Hypothalamus (tissue), 51 donors: Measurements from ENCODE around the gene SLC29A2.

ENCODE experiments used
- DNase-seq, 51 donors: peaks; one replicate each; lab custom pipeline; 2025; lab: John Stamatoyannopoulos, UW

SLC29A2 gene, protein sequence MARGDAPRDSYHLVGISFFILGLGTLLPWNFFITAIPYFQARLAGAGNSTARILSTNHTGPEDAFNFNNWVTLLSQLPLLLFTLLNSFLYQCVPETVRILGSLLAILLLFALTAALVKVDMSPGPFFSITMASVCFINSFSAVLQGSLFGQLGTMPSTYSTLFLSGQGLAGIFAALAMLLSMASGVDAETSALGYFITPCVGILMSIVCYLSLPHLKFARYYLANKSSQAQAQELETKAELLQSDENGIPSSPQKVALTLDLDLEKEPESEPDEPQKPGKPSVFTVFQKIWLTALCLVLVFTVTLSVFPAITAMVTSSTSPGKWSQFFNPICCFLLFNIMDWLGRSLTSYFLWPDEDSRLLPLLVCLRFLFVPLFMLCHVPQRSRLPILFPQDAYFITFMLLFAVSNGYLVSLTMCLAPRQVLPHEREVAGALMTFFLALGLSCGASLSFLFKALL

DNA sequence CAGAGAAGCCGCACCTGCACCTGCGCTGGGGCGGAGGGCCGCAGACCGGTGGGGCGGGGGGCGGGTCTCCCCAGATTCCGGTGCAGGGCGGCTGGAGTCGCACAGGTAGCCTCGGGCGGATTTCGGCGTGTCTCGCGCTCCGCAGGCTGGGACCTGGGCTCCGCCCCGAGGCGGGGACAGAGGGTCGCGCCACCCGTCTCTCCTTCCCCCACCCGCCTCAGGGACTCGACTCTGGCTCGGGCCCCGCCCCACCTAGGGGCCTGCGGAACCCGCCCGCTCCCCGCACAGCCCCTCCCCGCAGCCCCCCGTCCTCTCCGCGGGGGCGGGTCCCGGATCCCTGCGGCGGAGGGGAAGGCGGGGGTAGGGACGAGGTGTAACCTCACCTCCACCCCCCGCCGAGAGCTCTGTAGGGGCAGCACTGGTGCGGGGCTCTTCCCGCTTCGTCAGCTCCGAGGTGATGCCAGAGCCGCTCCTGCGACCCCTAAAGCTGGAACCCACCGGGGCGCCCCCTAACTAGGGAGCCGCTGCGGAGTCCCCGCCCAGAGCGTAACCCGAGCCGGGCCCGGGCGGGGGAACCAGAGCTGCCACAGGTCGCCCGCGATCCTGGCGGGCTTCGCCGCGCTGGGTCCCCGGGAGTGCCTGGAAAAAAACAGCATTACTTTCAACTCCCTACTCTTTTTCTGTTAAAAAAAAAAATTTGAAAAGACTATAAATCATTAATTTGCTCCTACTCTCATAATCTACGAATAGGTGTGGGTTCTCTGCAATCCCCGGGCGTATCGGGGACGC, at the start of gene SLC29A2:
TSS of gene SLC29A2 (minus strand) at position 134 of the 789 bp plus-strand sequence. CDS start 169 bp downstream, outside the sequence.
- DNase-seq, result peak in 26 of 51 donors; percentile 6 to 70 (median 48)

DNA sequence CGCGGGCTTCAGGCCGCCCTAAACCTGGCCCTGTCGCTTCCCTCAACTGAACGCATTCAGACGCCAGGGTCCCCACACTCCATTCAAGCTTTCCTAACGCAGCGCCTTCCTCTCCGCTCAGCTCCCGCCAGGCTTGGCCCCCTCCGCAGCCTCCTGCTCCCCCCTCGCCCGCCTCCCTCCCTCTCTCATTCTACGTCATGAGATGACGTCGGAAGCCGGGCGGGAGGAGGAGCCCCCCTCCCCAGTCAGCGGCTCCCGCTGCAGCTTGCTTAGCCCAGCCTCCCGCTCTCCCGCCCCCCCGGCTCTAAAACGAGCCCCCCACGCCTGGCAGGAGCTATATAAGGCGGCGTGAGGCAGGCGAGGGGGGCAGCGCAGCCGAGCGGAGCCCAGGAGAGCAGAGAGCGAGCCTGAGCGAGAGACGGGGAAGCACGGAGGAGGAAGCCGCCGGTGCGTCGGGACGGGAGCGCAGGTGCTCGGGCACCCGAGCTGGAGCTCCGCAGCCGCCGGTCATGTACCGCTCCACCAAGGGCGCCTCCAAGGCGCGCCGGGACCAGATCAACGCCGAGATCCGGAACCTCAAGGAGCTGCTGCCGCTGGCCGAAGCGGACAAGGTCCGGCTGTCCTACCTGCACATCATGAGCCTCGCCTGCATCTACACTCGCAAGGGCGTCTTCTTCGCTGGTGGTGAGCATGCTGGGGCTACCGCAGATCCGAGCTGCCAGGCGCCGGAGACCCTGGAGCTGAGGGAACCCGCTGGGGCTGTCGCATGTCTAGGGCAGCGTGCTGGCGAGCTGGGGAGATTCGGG, 49.3 kb upstream of the SLC29A2 start, which contains the start of gene NPAS4:
TSS of gene NPAS4 (plus strand) at position 365 of the 806 bp plus-strand sequence. CDS start at position 510, 145 bp downstream.
- DNase-seq, result peak in 21 of 51 donors; percentile 8 to 71 (median 46)

DNA sequence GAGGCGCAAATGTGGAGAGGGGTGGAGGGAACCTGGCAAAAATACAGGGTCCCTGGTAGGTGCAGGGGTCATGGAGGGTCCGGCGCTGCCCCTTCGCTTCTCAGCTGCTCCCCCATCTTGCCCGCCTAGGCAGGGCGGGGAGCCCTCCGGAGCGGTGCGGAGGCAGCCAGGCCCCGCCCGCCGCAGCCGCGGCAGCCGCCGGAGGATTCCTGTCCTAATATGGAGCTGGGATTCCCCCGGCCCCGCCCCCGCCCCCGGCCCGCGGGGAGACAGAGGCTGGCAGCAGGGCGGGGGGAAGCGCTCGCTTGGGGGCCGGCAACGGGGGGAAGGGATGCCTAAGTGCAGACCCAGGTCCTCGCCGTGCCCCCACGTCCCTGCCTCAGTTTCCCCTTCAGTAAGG, 48.3 kb upstream of the SLC29A2 start:
- peak in 5 of 51 donors; percentile 13 to 46 (median 42) for DNase-seq

DNA sequence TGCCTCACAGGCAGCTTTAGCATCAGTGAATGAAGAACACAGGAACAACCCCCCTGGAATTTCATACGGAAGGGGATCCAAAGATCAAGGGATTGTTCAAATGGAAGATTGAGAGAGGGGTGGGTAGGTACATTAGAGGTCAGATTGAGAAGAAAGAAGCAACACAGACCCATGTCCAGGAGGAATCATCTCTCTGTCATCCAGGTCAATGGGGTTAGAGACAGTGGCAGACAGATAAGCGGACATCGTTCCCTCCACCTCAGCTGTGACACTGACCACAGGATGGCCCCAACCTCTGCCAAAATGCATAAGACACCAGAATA, 47.4 kb upstream of the SLC29A2 start:
- DNase-seq, result no peak

DNA sequence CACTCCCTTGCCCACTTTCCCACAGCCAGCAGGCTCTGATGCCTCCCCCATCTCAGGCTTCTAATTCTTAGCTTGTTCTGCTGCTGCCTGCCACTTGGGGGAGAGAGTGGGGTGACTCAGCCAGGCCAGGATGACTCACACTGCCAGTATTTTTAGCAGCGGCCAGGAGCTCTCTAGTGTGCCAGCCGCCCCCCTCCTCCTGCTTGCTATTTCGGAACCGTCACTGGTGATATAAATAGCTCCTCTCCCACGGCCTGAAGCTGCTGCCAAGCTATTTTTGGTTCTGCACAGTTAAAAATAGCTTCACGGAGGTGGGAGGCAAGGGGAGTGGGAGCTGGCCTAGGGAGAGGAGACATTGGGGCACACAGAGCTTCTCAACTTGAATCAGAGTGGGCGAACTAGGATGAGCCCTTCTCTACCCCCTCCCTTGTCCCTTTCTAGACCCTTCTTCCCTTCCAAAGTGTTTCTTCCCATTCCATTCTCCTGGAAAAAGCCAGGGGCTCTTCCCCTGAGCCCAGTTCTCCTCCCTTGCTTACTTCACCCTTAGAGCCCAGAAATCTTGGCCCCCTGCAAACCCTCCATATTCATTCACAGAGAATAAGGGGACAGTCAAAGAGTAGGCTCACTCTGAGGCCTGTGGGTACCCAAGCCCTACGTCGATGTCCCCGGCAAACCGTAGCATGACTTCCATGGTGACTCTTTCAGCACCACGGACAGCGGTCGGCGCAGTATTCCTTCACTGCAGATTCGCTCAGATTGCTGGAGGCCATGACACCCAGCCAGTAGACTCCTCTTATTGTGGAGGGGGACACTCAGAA, 46.8 kb upstream of the SLC29A2 start:
- DNase-seq, result peak in 34 of 51 donors; percentile 8 to 83 (median 48)

DNA sequence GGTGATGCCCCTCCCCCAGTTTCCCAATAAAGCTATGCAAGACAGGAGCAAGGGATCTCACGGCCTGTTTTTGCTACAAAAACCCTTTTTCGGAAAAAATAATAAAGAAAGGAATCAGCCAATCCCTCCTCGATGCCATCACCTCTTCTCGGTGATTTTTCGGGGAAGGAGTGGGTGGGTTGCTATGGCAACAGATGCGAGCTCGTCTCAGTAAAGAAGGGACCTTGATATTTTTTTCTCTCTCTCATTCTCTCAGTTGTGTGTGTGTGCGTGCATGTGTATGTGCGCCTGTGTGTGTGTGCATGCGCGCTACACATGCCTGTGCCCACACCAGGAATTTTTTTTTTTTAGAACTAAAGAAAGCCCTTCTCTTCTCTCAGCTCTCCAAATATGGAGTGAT, 45.4 kb upstream of the SLC29A2 start:
- DNase-seq, result peak in 15 of 51 donors; percentile 8 to 77 (median 23)

DNA sequence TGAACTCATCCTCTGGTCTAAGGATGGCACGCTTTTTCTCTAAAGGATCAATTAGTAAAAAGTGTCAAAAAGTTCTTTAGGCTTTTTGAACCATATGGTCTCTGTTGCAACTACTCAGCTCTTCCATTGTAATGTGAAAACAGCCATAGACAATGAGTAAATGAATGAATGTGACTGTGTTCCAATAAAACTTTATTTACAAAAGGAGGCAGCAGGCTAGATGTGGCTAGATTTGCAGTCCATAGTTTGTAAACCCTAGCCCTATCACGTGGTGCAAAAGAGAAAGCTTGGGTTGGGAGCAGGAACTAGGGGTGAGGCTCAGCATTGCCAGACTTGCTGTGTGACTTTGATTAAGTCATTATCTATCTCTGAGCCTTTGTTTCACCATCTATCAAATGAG, 43.9 kb upstream of the SLC29A2 start:
- no peak for DNase-seq

DNA sequence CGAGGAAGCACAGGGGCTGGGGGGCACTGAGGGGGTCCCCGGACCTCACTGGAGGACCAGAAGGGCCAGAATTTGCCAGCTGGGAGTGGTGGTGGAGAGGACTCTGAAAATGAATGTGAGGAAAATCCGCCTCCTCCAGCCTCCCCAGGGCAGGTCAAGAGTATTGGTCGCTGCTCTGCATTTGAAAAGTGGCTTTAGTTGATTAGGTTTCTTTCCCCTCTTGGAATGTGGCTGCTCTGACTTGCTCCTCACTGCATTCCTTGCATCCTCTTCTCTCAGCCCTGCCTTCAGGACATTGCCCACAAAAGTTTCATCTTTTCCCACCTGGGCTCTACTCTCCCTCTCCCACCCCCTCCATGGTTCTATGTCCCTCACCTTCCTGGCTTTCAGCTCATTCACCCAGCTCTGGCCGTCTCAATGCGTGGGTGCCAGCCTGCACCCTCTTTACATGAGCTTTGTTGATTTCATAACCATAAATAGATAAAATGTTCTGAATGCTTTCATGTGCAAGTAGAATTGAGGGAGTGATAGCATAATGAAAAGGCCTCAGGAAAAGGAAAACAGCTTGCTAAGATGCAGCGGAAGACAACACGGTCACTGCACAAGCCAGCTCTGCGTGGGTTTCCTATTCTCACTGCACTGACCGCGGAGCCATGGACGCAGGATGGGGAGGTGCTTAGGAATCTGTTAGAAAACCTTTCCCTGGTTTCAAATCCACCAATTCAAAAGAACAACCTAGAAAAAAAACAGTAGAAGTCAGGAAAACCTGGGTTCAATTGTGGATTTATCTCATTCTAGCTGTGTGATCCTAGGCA, 42.8 kb upstream of the SLC29A2 start:
- DNase-seq, result no peak

DNA sequence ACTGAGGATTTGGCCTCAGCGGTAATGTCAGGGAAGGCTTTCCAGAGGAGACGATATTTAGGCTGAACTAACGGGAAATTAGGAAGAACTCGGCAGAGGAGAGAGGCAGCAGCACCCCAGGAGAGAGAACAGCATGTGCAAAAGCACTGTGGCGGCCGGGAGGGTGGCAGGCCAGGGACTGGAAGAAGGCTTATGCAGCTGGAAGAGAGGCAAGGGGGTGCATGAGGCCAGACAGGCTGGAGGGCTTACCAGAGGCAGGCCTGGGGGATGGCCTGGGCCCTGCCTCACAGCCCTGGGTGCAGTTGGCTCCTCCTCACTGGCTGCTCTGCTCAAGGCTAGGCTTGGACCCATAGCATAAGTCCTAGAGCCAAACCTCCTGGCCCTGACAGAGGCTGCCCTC, 41.6 kb upstream of the SLC29A2 start:
- no peak for DNase-seq

DNA sequence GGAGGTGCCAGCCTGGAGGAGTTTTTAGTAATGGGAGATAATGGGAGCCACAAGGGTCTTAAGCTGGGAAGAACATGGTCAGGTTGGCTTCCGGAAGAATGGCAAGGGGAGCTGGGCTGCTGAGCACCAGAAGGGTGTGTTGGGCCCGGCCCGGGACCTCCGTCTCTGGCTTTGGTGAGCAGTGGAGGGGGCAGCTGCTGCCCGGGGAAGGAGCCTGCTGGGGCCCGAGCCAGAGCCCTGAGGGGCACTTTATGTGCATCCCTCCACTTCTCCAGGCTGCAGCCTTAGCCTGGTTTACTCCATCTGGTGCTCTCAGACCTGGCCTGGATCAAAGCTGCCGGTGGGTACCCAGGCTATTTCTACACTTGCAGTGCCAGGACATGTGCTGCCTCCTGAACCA, 40.5 kb upstream of the SLC29A2 start:
- DNase-seq, result no peak

DNA sequence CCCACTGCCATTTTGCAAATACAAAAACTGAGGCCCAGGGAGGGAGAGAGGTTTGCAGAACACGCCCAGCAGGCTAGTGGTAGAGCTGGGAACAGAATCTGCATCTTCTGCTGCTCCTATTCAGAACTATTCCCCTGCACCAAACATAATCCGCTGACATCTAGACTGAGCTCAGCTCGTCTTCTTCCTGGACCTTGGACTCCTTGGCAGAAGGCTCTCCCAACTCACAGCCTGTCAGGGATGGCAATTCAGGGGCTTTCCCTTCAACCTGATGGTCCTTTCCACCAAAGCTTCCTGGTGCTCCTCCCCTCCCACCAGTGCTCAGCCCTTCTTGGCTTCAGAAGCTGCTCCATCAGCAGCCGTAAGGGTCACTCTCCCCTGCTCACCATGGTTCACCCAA, 39.8 kb upstream of the SLC29A2 start:
- no peak for DNase-seq

DNA sequence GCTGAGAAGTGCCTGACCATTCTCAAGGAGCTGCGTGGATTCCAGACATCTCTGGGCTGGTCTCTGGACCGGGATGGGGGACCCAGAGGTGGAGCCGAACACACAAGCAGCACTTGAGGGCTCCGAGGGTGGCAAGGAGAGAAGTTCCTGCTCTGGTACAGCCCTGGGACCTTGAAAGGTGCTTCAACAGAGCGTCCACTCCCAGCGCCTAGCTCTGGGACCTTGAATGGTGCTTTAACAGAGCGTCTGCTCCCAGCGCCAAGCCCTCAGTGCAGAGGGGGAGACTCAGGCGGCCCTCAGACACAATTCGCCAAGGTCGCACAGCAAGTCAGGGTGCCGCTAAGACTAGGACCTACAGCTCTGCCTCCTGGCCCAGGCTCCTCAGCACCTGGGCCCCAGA, 38.6 kb upstream of the SLC29A2 start:
- no peak for DNase-seq

DNA sequence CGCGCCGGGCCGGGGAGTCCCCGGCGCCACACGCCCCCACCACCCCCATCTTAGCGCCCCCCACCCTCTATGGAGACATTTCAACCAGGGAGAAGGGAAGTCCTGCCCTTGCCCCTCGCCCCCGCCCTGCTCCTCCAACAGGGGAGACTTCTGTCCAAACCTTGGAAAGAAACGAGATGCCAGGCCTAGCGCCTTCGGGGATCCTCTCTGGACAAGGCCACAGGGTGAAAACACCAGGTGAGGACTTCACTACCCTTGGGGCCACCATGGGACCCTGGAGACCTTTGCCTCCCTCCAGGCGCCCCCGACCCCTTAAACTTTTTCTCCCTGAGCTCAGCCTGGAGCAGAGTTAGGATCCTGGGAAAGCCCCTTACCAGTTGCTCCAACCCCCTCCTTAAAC, 37.7 kb upstream of the SLC29A2 start:
- DNase-seq, result no peak

DNA sequence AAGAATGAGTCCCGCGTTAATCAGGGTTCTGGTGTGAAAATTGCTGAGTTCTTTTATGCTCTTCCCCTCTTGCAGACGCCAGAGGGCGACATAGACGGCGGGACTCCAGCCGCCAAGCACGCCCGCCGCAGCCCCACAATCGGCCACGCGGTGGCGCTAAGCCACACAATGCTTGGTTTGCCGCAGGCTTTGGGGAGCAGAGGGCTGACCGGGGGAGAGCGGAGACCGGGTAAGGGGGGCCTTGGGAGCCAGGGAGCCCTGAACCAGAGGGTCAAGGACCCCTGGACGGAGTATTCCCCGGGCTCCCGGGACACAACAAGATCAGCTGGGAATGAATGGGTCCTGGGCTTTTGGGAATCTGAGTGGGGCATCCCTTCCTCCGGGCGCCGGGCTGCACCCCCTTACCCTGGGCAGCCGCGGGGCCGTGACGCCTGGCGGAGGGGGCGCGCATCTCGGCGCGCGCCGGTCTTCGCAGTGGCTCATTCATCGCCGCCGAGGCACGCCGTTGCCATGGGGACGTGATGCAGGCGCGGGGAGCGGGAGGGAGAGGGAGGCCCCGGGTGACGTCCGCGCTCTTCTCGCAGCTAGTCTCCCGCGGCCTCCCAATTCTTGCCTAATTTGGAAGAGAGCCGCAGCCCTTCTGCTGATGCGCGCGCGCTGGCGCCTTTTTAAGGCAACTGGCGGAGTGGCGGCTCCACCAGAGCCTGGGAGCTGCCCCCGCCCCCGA, 37.1 kb upstream of the SLC29A2 start:
- peak; percentile 17 to 91 (median 78) for DNase-seq

DNA sequence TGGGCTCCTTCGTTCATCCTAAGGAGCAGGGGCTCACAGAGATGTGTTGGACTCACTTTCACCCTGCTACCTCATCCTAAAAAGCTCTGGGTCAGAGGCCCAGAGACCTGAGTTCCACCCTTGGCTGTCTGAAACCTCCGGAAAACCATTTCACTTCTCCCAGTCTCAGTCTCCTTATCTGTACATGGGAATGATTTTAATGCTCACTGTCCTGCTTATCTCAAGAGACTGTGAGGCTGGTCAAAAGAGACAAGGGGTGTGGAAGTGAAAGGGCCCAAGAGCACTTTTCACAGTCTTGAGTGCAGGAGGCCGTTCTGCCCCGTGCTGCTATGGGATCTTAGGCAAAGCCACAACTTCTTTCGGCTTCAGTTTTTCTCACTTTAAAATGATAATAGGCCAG, 36.1 kb upstream of the SLC29A2 start:
- DNase-seq, result no peak

DNA sequence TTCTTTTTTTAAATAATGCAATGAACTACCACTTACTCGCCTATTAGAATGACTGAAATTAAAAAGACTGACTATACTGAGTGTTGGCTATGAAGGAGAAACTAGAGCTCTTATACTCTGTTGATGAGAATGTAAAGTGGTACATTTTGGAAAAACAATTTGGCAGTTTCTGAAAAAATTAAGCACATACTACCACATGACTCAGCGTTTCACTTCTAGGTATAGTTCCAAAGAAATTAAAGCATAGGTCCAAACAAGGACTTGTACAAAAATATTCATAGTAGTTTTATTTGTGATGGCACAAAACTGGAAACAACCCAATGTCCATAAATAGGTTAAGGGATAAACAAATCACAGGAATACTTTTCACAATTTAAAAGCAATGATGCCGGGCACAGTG, 22.4 kb upstream of the SLC29A2 start:
- no peak for DNase-seq

DNA sequence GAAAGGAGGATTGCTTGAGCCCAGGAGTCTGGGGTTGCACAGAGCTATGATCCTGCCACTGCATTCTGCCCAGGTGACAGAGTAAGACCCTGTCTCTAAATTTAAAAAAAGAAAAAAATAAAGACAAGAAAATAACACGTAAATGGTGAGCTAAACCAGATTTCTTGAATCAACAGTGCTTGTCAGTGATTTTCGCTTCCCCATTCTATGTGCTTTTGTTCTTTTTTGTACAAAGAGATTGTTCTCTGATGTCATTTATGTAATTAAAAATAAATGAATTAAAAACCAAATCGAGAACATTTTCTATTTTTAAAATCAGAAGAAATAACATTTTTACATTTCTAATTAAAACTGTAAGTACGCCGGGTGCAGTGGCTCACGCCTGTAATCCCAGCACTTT, 19.8 kb upstream of the SLC29A2 start:
- no peak for DNase-seq

DNA sequence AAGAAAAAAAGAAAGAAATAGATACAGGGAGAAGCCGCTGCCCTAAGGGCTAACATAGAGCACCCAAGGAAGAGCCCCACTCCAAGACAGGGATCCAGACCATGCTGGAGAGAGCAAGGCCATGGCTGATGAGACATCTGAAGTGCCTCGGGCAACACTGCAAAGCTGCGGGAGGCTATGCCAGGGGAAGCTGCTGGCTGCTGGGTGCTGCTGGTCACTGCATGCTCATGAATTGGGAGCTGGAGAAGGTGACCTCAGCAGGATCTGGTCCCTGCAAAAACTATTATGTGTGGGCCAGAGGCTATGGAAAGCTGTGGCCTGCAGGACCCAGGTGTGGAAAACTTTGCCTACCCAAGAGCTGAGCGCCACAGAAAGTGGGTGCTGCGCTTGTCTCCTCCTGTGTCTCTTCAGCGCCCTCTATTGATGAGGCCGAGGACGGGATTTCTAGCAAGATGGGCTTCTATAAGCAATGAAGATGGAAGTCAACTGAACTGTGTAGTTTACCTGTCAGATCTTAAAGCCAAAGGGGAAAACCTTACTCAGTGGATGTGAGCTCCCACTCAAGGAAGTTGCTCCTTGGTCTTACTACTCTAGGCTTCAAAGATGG, 17.3 kb upstream of the SLC29A2 start:
- peak in 18 of 51 donors; percentile 5 to 59 (median 28) for DNase-seq
